Activated CD4-positive, alpha-beta T cell treated with anti-CD3 and anti-CD28 coated beads, Interleukin-2, amount 10 ng/mL, durations not matched to agents 7 days and 5 days (primary cell): Measurements from ENCODE around the gene CD52. TPM values are rescaled to one million over a fixed set of nuclear protein-coding genes. Genes with fewer than 3 reads are reported as not detected.
"Not testable (repeated sequence)": the region's sequence is repeated elsewhere in the genome, so short reads cannot be mapped to it uniquely, and the experiment has no call there.

ENCODE experiments used
- CTCF ChIA-PET: fragments of 350-600 bp; sonication (Branson Sonifier 250); formaldehyde crosslinking; loops from one replicate; lab custom pipeline; 2021; ENCODE audit warnings: antibody characterized with exemption; lab: Charles Lee
- POLR2A ChIA-PET: fragments of 350-600 bp; sonication (Branson Sonifier 250); formaldehyde crosslinking; loops from one replicate; lab custom pipeline; 2021; ENCODE audit warnings: antibody characterized with exemption; lab: Charles Lee
- DNase-seq: peaks from one replicate; pipeline ENCODE4 v3.0.0-alpha.2; 2020
- H3K27ac Mint-ChIP-seq: one replicate; pipeline ENCODE4 v1.8.0; 2021; ENCODE audit warnings: mild to moderate bottlenecking, moderate library complexity, mixed read lengths
- H3K27me3 Mint-ChIP-seq: one replicate; pipeline ENCODE4 v1.8.0; 2021; ENCODE audit warnings: mixed read lengths
- H3K36me3 Mint-ChIP-seq: one replicate; pipeline ENCODE4 v1.8.0; 2021; ENCODE audit warnings: low read depth, mixed read lengths
- H3K4me1 Mint-ChIP-seq: one replicate; pipeline ENCODE4 v1.8.0; 2021; ENCODE audit warnings: mixed read lengths
- H3K4me3 Mint-ChIP-seq: one replicate; pipeline ENCODE4 v1.8.0; 2021; ENCODE audit warnings: mild to moderate bottlenecking, moderate library complexity, mixed read lengths
- H3K9me3 Mint-ChIP-seq: one replicate; pipeline ENCODE4 v1.8.0; 2021; ENCODE audit warnings: mixed read lengths
- total RNA-seq, 2 experiments: library from RNA; stranded (reverse); gene quantifications; one replicate each; pipeline ENCODE4 v1.2.3, GENCODE V29; 2021

The CD52 gene
- total RNA-seq, 2 experiments from 2014 or later, result 1,663 to 1,924 TPM

DNA sequence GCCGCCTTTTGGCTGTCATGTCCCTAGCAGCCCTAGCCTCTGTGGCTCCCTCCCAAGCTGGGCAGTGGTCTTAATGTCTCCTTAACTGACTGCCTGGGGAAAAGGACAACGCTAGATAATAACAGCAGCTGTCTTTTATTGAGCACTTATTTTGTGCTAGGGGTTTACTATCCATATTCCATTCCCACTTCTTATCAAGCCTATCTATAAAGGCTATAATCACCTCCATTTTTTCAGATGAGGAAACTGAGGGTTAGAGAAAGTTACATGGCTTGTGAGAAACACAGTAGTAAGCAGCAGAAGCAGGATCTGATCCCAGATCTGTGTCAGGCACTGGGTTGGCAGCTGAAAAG, 31.7 kb upstream of the CD52 start:
- H3K4me1 Mint-ChIP-seq, result peaks cover 99% of the 10 kb centered on the region
- peaks cover 49% of the 10 kb centered on the region for H3K36me3 Mint-ChIP-seq
- ChIA-PET POLR2A (interaction anchor here (0.8 to 2.1 kb wide), 3 partner anchors 22 to 78 kb away, joined by 3 to 12 read pairs (median 6); partner anchors contain the start of gene CD52), CTCF (interaction anchor here (0.6 to 21.4 kb wide), 21 partner anchors 8 to 242 kb away, joined by 3 to 442 read pairs (median 8); partner anchors contain the start of genes CD52, CEP85 and UBXN11)
- H3K27ac Mint-ChIP-seq, result peak overlapping the region; percentile 94
- DNase-seq, result no peak
- H3K27me3 Mint-ChIP-seq, result no peaks in the 10 kb centered on the region
- H3K9me3 Mint-ChIP-seq, result no peaks in the 10 kb centered on the region
- no peak overlapping the region for H3K4me3 Mint-ChIP-seq

DNA sequence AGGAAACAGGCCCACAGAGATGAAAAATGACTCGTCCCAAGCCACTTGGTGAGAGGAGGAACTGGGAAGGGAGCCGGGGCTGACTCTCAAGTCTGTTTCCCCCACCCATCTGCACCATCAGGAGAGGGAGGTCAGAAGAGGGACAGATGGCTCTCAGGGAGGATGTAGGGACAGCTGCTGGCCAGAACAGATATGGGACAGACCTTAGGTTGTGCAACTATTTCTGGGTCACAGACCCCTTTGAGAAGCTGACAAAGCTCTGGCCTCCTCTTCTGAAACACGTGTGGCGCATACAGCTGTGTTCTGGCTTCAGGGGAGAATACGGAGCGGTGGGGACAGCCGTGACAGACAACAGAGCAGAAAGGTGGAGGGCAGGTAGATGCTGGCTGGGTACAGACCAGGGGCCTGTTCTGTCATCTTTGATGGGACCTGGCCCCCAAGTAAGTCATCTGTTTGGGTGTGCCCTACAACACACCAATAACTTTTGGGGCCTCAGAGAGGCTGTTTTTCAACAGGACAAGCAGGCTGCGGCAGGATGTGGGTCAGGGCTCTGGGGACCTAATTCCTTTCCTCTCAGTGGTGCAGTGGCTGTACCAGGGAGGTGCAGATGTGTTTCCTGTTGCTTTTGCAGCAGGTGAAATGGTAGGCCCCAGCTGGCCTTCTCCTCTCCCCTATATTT, 30.6 kb upstream of the CD52 start:
- Mint-ChIP-seq H3K27me3 (no peaks in the 10 kb centered on the region), H3K36me3 (peaks cover 45% of the 10 kb centered on the region), H3K9me3 (no peaks in the 10 kb centered on the region), H3K4me3 (peak overlapping the region; percentile 58), H3K27ac (peak overlapping the region; percentile 94), H3K4me1 (peaks cover 100% of the 10 kb centered on the region)
- POLR2A ChIA-PET, result interaction anchor here (0.9 to 1.5 kb wide), 2 partner anchors 9 to 21 kb away, joined by 3 to 6 read pairs; no protein-coding TSS in a partner anchor
- DNase-seq, result peak; percentile 91
- CTCF ChIA-PET, result interaction anchor here (0.7 to 21.4 kb wide), 14 partner anchors 11 to 104 kb away, joined by 3 to 442 read pairs (median 8); partner anchors contain the start of genes CD52, CEP85 and UBXN11

DNA sequence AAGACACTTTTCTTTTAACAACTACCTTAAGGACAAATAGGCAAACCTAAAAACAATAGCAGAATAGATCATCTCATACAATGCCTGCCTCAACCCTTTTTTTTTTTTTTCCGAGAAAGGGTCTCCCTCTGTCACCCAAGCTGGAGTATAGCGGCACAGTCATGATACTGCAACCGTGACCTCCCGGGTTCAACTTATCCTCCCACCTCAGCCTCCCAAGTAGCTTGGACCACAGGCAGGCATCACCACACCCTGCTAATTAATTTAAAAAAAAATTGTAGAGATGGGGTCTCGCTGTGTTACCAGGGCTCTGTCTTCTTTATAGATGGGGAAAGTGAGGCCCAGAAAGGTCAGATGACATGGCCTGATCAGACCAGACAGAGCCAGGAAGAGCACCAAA, 29.9 kb upstream of the CD52 start:
- no peaks in the 10 kb centered on the region for H3K9me3 Mint-ChIP-seq
- H3K27me3 Mint-ChIP-seq, result no peaks in the 10 kb centered on the region
- CTCF ChIA-PET, result interaction anchor here (0.7 to 21.4 kb wide), 12 partner anchors 11 to 130 kb away, joined by 3 to 442 read pairs (median 8); partner anchors contain the start of genes CD52, CEP85, UBXN11 and ZNF593
- POLR2A ChIA-PET, result interaction anchor here (0.9 to 1.7 kb wide), 3 partner anchors 10 to 27 kb away, joined by 3 to 9 read pairs (median 4); partner anchors contain the start of gene UBXN11
- peak overlapping the region; percentile 94 for H3K27ac Mint-ChIP-seq
- no peak for DNase-seq
- peak overlapping the region; percentile 58 for H3K4me3 Mint-ChIP-seq
- peaks cover 39% of the 10 kb centered on the region for H3K36me3 Mint-ChIP-seq
- peaks cover 93% of the 10 kb centered on the region for H3K4me1 Mint-ChIP-seq

DNA sequence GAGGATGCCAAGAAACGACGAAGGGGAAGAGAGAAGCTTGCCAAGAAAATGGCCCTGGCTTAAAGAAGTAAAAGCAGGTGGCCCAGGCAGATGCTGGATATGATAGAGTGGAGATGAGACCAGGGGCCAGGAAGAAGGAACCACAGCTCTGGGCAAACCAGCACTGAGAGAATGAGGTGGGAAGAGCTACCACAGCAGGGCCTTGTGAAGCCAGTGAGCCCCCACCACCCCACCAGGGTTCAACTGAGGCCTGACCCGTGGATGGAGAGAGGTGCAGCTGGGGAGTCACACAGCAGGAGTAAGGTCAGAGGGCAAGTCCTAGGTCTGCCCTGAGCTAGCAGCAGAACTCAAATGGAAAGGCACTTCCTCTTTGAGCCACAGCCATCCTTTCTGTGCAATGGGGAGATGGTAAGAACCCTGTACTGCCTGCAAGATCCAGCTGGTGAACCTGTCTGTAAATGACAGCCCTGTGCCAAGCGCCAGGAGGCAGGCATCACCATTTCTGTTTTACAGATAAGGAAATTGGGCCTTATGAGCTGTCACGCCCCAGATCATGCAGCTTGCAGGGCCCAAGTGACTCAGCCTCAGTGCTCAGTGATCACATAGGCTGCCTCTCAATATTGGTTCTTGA, 29.3 kb upstream of the CD52 start:
- H3K4me3 Mint-ChIP-seq, result peak overlapping the region; percentile 58
- peak overlapping the region; percentile 94 for H3K27ac Mint-ChIP-seq
- H3K9me3 Mint-ChIP-seq, result no peaks in the 10 kb centered on the region
- no peaks in the 10 kb centered on the region for H3K27me3 Mint-ChIP-seq
- peak; percentile 78 for DNase-seq
- ChIA-PET POLR2A (interaction anchor here (0.7 to 1.7 kb wide), 5 partner anchors 19 to 1786 kb away, joined by 3 to 9 read pairs (median 4); partner anchors contain the start of genes CD52, RCAN3 and UBXN11), CTCF (interaction anchor here (0.6 to 21.4 kb wide), 16 partner anchors 10 to 129 kb away, joined by 3 to 442 read pairs (median 5); partner anchors contain the start of genes CD52, CEP85, CRYBG2 and UBXN11)
- peaks cover 87% of the 10 kb centered on the region for H3K4me1 Mint-ChIP-seq
- H3K36me3 Mint-ChIP-seq, result peaks cover 36% of the 10 kb centered on the region

DNA sequence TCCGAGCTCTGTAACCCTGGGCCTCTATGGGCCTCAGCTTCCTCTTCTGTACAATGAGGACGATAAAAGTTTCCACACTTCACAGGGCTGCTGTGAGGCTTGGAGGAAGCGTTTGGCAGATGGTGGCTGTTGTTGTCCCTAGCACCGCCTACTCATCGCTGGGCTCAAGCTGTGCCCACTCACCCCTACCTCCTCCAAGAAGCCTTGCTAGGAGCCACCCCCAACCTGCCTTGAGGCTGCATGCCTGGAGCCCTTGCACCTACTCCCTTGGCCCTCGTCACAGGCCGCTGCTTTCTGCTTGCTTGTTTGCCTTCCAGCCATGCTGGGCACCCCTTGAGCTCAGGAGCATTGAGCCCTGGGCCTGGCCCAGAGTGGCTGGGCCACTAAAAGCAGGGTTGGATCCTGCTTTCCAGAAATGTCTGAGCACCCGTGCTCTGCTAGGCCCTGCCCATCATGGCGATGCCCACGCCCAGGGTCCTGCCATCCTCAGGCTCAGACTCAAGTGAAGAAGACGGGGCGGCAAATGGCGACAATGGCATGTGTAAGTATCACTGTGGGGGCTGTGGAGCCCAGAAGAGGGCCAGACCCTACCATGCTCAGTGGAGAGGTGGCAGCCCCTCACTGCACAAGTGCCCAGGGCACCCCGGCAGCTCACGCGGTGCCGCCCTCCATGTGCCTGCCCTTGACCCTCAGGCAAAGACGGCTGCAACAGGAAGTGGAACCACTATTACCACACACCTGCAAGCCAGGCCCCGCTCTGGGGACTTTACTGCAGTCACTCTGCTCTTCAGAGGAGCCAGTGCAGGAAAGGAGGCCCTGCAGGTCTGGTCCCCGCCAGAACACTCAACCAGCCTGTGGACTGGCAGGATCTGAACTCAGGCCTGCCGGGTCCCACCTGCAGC, 28.3 kb upstream of the CD52 start:
- peak overlapping the region; percentile 94 for H3K27ac Mint-ChIP-seq
- ChIA-PET POLR2A (interaction anchor here (0.6 to 1.7 kb wide), 6 partner anchors 10 to 1787 kb away, joined by 3 to 9 read pairs (median 4); partner anchors contain the start of genes CD52, RCAN3 and UBXN11), CTCF (interaction anchor here (0.6 to 21.4 kb wide), 15 partner anchors 9 to 128 kb away, joined by 3 to 442 read pairs (median 6); partner anchors contain the start of genes CD52, CEP85, CRYBG2 and UBXN11)
- H3K36me3 Mint-ChIP-seq, result peaks cover 31% of the 10 kb centered on the region
- H3K4me3 Mint-ChIP-seq, result peak overlapping the region; percentile 56
- DNase-seq, result peak; percentile 58
- H3K4me1 Mint-ChIP-seq, result peaks cover 77% of the 10 kb centered on the region
- H3K27me3 Mint-ChIP-seq, result no peaks in the 10 kb centered on the region
- H3K9me3 Mint-ChIP-seq, result no peaks in the 10 kb centered on the region

DNA sequence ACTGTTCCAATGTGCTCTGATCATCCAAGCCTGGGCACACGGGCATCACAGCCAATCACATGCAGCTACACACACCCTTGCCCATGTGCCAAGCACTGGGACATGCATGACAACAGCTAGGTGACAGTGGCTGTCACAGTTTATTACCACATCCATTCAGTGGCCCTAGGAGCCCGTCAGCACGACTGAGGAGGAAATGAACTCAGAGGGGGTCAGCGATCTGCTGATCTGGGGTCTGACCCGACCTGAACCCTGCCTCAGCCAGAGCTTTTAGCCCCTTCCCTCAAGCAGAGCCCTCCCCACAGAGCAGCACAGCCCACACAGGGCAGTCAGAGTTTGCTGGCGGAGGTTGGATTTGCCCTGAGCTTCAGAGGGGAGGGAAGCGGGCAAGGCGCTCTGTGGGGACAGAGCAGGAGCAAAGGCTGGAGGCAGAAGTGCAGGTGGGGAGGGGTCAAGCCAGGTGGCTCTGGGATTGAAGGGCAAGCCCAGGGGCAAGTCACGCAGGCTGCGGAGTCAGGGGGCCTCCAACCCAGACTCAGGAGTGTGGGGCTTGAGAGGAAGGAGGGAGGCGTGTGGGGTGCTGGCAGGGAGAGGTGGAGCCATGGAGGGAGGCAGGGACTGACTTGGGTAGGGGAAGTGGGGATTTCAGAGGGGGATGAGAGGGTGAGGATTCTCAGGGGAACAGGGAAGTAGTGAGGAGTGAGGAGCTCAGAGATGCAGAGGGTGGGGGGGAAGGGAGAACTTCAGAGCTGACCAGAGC, 27.5 kb upstream of the CD52 start:
- peak overlapping the region; percentile 56 for H3K4me3 Mint-ChIP-seq

DNA sequence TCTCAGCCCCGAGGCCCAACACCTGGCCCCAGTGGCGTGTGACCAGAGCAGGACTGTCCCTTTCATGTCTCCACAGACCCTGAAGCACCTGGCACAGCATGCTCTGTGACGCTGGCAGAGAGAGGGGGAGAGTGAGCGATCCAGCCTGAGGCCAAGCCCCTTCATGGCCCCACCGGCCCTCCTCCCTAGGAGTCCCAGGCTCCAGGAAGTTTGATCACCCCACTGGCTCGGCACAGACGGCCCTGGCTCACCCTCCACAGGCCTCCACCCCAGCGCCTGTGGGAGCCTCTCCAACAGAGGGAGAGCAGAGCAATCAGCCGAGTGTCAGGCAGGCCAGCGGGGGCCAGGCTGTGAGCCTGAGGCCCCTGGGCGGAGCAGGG, 26.9 kb upstream of the CD52 start:
- Mint-ChIP-seq H3K27me3 (no peaks in the 10 kb centered on the region), H3K4me3 (no peak overlapping the region), H3K9me3 (no peaks in the 10 kb centered on the region), H3K36me3 (peaks cover 27% of the 10 kb centered on the region), H3K4me1 (peaks cover 63% of the 10 kb centered on the region), H3K27ac (peak overlapping the region; percentile 94)
- POLR2A ChIA-PET, result no interaction called here
- CTCF ChIA-PET, result interaction anchor here (2.2 to 21.4 kb wide), 4 partner anchors 8 to 32 kb away, joined by 9 to 442 read pairs (median 72); partner anchors contain the start of genes CD52 and UBXN11
- no peak for DNase-seq

More for the DNA sequence above, 27.5 kb upstream of the CD52 start:
- POLR2A ChIA-PET, result interaction anchor here (0.6 kb wide), 1 partner anchor 9 kb away, joined by 3 read pairs; no protein-coding TSS in a partner anchor
- H3K27ac Mint-ChIP-seq, result peak overlapping the region; percentile 94
- H3K27me3 Mint-ChIP-seq, result no peaks in the 10 kb centered on the region
- no peaks in the 10 kb centered on the region for H3K9me3 Mint-ChIP-seq
- peaks cover 68% of the 10 kb centered on the region for H3K4me1 Mint-ChIP-seq
- peak; percentile 23 for DNase-seq
- peaks cover 25% of the 10 kb centered on the region for H3K36me3 Mint-ChIP-seq
- CTCF ChIA-PET, result interaction anchor here (1.1 to 21.4 kb wide), 6 partner anchors 8 to 120 kb away, joined by 3 to 442 read pairs (median 38); partner anchors contain the start of genes CD52, CEP85, UBXN11 and ZNF593

DNA sequence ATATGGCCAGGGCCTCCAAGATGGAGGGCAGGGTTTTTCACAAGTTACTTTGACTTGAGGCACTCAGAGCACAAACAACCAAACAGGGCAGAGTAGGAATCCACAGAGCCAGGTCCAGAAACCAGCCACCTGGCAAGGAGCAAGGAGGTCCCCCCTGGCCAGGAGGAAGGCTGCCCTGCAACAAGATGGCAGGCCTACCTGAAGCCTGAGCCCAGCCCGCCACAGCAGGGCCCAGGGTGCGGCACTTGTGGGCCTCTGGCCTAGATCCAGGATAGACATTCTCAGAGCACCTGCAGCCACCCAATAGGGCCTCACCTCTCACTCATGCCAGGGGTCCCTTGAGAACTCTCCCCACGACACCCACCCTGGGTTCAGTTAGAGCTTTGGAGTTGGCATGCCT, 26.3 kb upstream of the CD52 start:
- Mint-ChIP-seq H3K4me3 (no peak overlapping the region), H3K36me3 (peaks cover 31% of the 10 kb centered on the region), H3K27me3 (no peaks in the 10 kb centered on the region), H3K9me3 (no peaks in the 10 kb centered on the region), H3K4me1 (peaks cover 57% of the 10 kb centered on the region), H3K27ac (peak overlapping the region; percentile 94)
- DNase-seq, result no peak
- POLR2A ChIA-PET, result no interaction called here
- CTCF ChIA-PET, result interaction anchor here (2.2 to 21.4 kb wide), 2 partner anchors 17 to 32 kb away, joined by 9 to 442 read pairs; partner anchors contain the start of gene CD52

DNA sequence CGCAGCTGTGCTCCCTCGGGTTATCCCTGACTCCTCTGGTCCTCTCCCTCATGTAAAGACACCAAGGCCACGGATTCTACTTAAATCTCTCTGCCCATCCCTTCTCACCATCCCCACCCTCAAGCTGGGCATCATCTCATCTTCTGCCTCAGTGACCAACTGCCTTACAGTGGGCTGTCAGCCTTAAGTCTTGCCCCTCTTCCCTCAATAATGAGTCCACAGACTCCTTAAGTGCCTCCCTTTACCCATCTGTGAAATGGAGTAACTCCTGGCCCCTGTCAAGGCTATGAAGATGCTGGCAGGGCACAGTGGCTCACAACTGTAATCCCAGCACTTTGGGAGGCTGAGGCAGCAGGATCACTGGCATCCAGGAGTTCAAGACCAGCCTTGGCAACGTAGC, 25.8 kb upstream of the CD52 start:
- DNase-seq, result no peak
- ChIA-PET POLR2A (interaction anchor here (0.5 kb wide), 1 partner anchor 12 kb away, joined by 3 read pairs; the partner anchor contains the start of gene SH3BGRL3), CTCF (interaction anchor here (2.2 to 21.4 kb wide), 2 partner anchors 17 to 31 kb away, joined by 9 to 442 read pairs; partner anchors contain the start of gene CD52)
- peak overlapping the region; percentile 94 for H3K27ac Mint-ChIP-seq
- peaks cover 31% of the 10 kb centered on the region for H3K36me3 Mint-ChIP-seq
- peaks cover 52% of the 10 kb centered on the region for H3K4me1 Mint-ChIP-seq
- H3K4me3 Mint-ChIP-seq, result no peak overlapping the region
- no peaks in the 10 kb centered on the region for H3K9me3 Mint-ChIP-seq
- no peaks in the 10 kb centered on the region for H3K27me3 Mint-ChIP-seq

DNA sequence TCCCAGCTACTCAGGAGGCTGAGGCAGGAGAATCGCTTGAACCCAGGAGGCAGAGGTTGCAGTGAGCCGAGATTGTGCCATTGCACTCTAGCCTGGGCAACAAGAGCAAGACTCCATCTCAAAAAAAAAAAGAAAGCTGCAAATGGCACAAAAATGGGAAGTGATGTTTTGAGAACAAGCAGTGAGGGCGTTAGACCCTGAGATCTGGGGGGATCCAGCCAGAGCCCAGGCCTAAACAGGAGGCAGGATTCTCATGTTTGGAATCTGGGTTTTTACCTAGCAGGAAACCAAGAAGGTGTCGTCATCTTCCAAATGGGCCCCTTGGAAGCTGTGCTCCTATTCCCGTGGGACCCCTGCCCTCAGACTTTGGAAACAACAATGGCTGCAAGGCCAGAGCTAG, 25.0 kb upstream of the CD52 start:
- ChIA-PET POLR2A (interaction anchor here (0.5 kb wide), 1 partner anchor 13 kb away, joined by 3 read pairs; the partner anchor contains the start of gene SH3BGRL3), CTCF (interaction anchor here (0.8 to 21.4 kb wide), 3 partner anchors 14 to 31 kb away, joined by 3 to 442 read pairs (median 9); partner anchors contain the start of gene CD52)
- DNase-seq, H3K27me3 Mint-ChIP-seq, H3K9me3 Mint-ChIP-seq, H3K4me3 Mint-ChIP-seq: not testable (repeated sequence)
- peaks cover 44% of the 10 kb centered on the region for H3K4me1 Mint-ChIP-seq
- H3K27ac Mint-ChIP-seq, result peak overlapping the region; percentile 62
- peaks cover 31% of the 10 kb centered on the region for H3K36me3 Mint-ChIP-seq
